Endothelial cell of umbilical vein (primary cell): ENCODE data around the gene MYH7.

Experiments
- FOS ChIP-seq: IDR thresholded peaks from 2 replicates; pipeline ENCODE4 v1.6.1; 2011; ENCODE audit warnings: mild to moderate bottlenecking, low read length, moderate library complexity, borderline replicate concordance; ENCODE audit not compliant: insufficient read depth
- MYC ChIP-seq: IDR thresholded peaks from one replicate; pipeline ENCODE4 v1.6.1; 2011; ENCODE audit warnings: mild to moderate bottlenecking, low read depth, low read length
- POLR2A ChIP-seq: IDR thresholded peaks from 2 replicates; pipeline ENCODE4 v1.6.1; 2012; ENCODE audit warnings: low read depth, mild to moderate bottlenecking, control low read depth, low read length
- POLR2AphosphoS5 ChIP-seq: IDR thresholded peaks from 2 replicates; pipeline ENCODE4 v1.6.1; 2012; ENCODE audit warnings: low read depth, mild to moderate bottlenecking, control low read depth, low read length, moderate library complexity; ENCODE audit not compliant: insufficient read depth
- TF ChIP-seq, protein P1 (sequence below), 2 donors: IDR thresholded peaks; 1 replicate in 1 of 2; 2 replicates in 1 of 2; pipeline ENCODE4 v1.5.1; 2011; ENCODE audit warnings: low read length in 2 of 2, mild to moderate bottlenecking in 2 of 2, moderate library complexity in 2 of 2, control low read depth in 1 of 2, inconsistent platforms in 1 of 2, low read depth in 1 of 2; ENCODE audit not compliant: insufficient read depth in 1 of 2; ENCODE audit errors: extremely low read depth in 1 of 2
- TF ChIP-seq, protein P2 (sequence below): IDR thresholded peaks from 2 replicates; pipeline ENCODE4 v1.6.1; 2011; ENCODE audit not compliant: insufficient read depth, insufficient read length

DNA sequence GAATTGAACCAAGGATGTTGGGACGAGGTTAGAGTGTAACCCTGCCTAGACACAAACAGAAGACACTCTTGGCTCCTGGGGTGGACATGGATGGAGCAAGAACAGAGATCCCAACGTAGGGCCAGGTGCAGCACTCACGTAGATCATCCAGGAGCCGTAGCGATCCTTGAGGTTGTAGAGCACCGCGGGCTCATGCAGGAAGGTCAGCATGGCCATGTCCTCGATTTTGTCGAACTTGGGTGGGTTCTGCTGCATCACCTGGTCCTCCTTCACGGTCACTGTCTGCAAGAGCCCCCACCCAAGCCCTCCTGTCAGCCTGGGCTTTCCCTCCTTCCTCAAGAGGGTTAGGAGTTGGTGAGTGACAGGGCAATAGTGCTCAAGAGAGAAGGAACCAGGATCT, 2.5 kb downstream of the MYH7 start:
- TF ChIP-seq FOS (no peak), POLR2AphosphoS5 (no peak), POLR2A (no peak), MYC (no peak)
- TF ChIP-seq, protein P1, sequence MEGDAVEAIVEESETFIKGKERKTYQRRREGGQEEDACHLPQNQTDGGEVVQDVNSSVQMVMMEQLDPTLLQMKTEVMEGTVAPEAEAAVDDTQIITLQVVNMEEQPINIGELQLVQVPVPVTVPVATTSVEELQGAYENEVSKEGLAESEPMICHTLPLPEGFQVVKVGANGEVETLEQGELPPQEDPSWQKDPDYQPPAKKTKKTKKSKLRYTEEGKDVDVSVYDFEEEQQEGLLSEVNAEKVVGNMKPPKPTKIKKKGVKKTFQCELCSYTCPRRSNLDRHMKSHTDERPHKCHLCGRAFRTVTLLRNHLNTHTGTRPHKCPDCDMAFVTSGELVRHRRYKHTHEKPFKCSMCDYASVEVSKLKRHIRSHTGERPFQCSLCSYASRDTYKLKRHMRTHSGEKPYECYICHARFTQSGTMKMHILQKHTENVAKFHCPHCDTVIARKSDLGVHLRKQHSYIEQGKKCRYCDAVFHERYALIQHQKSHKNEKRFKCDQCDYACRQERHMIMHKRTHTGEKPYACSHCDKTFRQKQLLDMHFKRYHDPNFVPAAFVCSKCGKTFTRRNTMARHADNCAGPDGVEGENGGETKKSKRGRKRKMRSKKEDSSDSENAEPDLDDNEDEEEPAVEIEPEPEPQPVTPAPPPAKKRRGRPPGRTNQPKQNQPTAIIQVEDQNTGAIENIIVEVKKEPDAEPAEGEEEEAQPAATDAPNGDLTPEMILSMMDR (IDR thresholded peaks at IDR 0.05; ENCODE audit: extremely low read depth in 1 of 2, insufficient read depth in 1 of 2, low read depth in 1 of 2, low read length in 2 of 2), result no peak
- TF ChIP-seq, protein P2, sequence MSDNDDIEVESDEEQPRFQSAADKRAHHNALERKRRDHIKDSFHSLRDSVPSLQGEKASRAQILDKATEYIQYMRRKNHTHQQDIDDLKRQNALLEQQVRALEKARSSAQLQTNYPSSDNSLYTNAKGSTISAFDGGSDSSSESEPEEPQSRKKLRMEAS, result no peak
